Mucosa of descending colon (tissue), 3 donors: Measurements from ENCODE around the gene ITGAX. TPM values are rescaled to one million over a fixed set of nuclear protein-coding genes. Genes with fewer than 3 reads are reported as not detected.

Source experiments
- ATAC-seq: fragments of 200-7000 bp; cut with Tn5 transposase; one replicate; pipeline ENCODE4 v1.9.1; 2020; ENCODE audit warnings: mild to moderate bottlenecking, moderate library complexity
- DNase-seq, 3 donors: peaks; one replicate each; pipeline ENCODE4 v3.0.0-alpha.2; 2020
- H3K36me3 ChIP-seq: fragments of 200-600 bp; one replicate; pipeline ENCODE4 v1.8.0; 2021; ENCODE audit warnings: low read depth, mild to moderate bottlenecking
- H3K4me1 ChIP-seq: fragments of 200-600 bp; one replicate; pipeline ENCODE4 v1.8.0; 2021; ENCODE audit warnings: low read depth, mild to moderate bottlenecking
- H3K4me3 ChIP-seq: fragments of 200-600 bp; one replicate; pipeline ENCODE4 v1.8.0; 2021; ENCODE audit warnings: mild to moderate bottlenecking
- H3K9me3 ChIP-seq: fragments of 200-600 bp; one replicate; pipeline ENCODE4 v1.8.0; 2021; ENCODE audit warnings: mild to moderate bottlenecking
- intact Hi-C, 2 donors: fragments of 100-400 bp; cut with DNase I in 1 of 2; cut with micrococcal nuclease in 1 of 2; formaldehyde crosslinking; loops; one replicate each; pipeline versions ENCODE4 v1.11.0 to v1.11.1; 2022; cut with DNase I, micrococcal nuclease
- total RNA-seq, 3 donors: library from RNA; stranded (reverse); fragmentation: NEBNext Ultra II Directional in 2 of 3; extraction: Animal tissue kit (Norgen Biotek cat#: 25700) in 2 of 3; gene quantifications; one replicate each; pipeline versions ENCODE4 v1.2.1 to v1.2.4, GENCODE V29; 2021 to 2023
- TF ChIP-seq, protein P1 (sequence below): fragments of 200-600 bp; IDR thresholded peaks from one replicate; pipeline ENCODE4 v1.8.0; 2022; ENCODE audit warnings: antibody characterized with exemption, mild to moderate bottlenecking
- donor health status: DM: no; HTN: no; CAD: no; lungs with moderate emphysema.
- donor health status: DM: no; HTN: no; CAD: no.
- donor health status: DM: no; HTN: yes; CAD: no.

ITGAX gene
- total RNA-seq, 3 donors from 2014 or later, result 2.9 to 8.6 (median 3.5) TPM

DNA sequence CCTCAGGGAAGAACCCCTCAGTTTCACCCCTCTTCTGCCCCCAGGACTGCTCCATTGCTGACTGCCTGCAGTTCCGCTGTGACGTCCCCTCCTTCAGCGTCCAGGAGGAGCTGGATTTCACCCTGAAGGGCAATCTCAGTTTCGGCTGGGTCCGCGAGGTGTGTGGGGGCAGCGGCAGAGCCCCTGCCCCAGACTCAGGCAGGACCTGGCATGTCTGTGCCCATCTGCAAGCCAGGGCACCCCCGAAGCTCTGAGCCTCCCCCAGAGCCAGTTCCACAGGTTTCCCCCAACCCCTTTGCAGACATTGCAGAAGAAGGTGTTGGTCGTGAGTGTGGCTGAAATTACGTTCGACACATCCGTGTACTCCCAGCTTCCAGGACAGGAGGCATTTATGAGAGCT, 68.8 kb downstream of the ITGAX start:
- DNase-seq (peak in 1 of 3 donors; percentile 12), ATAC-seq (no peak)
- Histone ChIP-seq H3K4me3 (no peak overlapping the region), H3K36me3 (no peaks in the 10 kb centered on the region), H3K9me3 (no peaks in the 10 kb centered on the region), H3K4me1 (peaks cover 4% of the 10 kb centered on the region)
- intact Hi-C loops, result no loop called here
- TF ChIP-seq, protein P1, sequence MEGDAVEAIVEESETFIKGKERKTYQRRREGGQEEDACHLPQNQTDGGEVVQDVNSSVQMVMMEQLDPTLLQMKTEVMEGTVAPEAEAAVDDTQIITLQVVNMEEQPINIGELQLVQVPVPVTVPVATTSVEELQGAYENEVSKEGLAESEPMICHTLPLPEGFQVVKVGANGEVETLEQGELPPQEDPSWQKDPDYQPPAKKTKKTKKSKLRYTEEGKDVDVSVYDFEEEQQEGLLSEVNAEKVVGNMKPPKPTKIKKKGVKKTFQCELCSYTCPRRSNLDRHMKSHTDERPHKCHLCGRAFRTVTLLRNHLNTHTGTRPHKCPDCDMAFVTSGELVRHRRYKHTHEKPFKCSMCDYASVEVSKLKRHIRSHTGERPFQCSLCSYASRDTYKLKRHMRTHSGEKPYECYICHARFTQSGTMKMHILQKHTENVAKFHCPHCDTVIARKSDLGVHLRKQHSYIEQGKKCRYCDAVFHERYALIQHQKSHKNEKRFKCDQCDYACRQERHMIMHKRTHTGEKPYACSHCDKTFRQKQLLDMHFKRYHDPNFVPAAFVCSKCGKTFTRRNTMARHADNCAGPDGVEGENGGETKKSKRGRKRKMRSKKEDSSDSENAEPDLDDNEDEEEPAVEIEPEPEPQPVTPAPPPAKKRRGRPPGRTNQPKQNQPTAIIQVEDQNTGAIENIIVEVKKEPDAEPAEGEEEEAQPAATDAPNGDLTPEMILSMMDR, result no peak

DNA sequence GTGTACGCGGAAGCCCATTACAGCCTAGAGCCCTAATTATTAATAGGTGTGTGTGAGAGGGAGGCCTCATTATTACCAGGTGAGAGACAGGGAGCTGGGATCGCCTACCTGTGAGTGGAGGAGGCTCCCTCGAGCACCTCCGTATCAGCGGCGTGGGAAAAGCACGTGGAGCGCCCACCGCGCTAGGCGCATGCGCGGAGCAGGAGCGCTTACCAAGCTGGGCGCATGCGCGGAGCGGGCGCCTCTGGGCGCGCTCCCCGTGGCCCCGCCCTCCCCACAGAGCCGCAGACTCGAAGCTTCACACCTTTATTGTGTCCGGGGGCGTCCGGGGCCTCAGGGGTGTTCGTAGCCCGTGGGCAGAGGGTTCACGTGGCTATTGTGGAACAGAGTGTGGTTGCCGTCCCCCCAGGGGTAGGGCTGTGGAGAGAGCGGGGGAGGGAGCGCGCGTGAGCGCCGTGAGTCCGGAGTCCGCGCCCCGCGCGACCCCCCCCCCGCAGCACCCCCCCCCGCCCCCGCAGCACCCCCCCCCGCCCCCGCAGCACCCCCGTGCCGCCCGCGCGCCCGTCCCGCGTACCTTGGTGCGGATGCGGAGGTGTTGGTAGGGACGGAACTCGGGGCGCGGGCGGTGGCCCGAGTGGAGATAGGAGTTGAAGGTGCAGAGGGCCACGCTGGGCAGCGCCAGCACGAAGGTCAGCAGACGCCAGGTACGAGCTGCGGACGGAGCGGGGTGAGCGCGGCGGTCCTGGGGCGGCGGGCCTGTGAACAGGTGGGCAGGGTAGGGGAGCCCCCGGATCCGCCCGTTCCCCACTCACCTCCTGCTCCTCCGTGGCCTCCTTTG, 72.7 kb downstream of the ITGAX start:
- DNase-seq, result peak; percentile 53 to 72 (median 69)
- no peak overlapping the region for H3K4me3 ChIP-seq
- intact Hi-C loops, result no loop called here
- H3K4me1 ChIP-seq, result peaks cover 4% of the 10 kb centered on the region
- ATAC-seq, result peak; percentile 62
- no peaks in the 10 kb centered on the region for H3K36me3 ChIP-seq
- H3K9me3 ChIP-seq, result no peaks in the 10 kb centered on the region
- TF ChIP-seq, protein P1, result no peak

DNA sequence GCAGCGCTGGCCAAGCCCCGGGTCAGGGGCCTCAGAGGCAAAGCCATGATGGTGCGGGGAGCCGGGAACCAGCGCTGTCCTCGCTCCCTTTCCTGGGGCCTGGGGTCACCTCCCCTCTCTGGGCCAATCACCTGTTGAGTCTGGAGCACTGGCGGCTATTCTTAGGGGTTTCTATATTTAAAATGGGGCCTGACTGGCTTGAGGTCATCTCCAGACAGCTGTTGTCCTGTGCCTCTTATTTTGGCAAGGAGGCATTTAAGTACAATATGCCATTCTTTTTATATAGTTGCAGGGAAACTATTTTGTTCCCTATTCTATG, 73.3 kb downstream of the ITGAX start, which contains the start of gene COX6A2:
Gene COX6A2 (minus strand): TSS at position 82 of the 319 bp plus-strand sequence. CDS start 35 bp downstream, at position 47.
- Histone ChIP-seq H3K9me3 (no peaks in the 10 kb centered on the region), H3K4me3 (no peak within 1 kb of the TSS), H3K4me1 (peaks cover 4% of the 10 kb centered on the region), H3K36me3 (no peaks in the 10 kb centered on the region)
- intact Hi-C loops, result no loop called here
- TF ChIP-seq, protein P1, result no peak
- ATAC-seq (no peak), DNase-seq (no peak)

DNA sequence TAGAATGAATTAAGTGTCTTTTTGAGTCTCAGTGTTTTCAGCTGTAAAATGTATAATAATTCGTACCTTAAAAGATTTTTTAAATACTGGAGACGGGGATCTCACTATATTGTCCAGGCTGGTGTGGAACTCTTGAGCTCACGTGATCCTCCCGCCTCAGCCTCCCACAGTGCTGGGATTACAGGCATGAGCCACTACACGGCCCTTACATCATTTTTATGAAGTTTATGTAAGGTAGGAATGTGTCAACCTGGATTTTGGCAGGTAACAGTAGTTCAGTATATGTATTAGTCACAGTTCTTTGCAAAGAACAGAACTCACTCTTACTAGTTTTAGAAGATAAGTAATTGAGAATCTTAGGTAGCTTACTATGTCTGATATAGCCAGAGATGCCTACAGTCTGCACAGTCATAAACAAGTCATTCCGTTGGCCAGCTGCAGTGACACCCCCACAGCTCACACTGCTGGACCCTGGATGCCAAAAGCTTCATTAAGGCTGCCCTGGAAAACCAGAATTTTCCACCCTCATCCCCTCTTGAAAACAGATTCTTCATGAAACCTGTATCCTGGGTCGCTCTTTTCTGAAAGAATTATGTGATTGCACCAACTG, 73.8 kb downstream of the ITGAX start:
- H3K4me3 ChIP-seq, result no peak overlapping the region
- no peak for ATAC-seq

DNA sequence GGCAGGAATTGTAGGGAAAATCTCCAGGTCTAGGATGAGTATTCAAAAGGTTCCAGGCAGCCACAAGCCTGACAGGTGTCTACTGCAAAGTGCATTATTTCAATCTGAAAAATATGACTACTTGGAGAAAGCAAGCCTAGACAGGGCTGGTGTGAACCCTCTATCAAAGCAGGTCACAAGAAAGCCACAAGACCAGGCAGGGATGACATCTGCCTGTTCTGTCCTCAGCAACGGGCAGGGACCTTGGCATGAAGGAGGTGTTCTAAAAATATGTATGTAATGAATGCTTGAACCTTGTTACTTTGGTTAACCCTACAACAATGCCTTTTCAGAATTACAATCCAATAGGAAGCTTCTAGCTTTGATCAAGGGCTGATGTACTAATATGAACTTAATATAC, 74.3 kb downstream of the ITGAX start:
- no peak for ATAC-seq
- DNase-seq, result no peak
- TF ChIP-seq, protein P1, result no peak

More for the DNA sequence above, 73.8 kb downstream of the ITGAX start:
- Histone ChIP-seq H3K36me3 (no peaks in the 10 kb centered on the region), H3K4me1 (peaks cover 4% of the 10 kb centered on the region), H3K9me3 (no peaks in the 10 kb centered on the region)
- TF ChIP-seq, protein P1, result no peak
- intact Hi-C loops, result no loop called here
- peak in 1 of 3 donors; percentile 2 for DNase-seq

More for the DNA sequence above, 74.3 kb downstream of the ITGAX start:
- Histone ChIP-seq H3K36me3 (no peaks in the 10 kb centered on the region), H3K4me1 (peaks cover 4% of the 10 kb centered on the region), H3K4me3 (no peak overlapping the region), H3K9me3 (no peaks in the 10 kb centered on the region)
- intact Hi-C loops, result no loop called here
